GM19467 (cell line): ENCODE data around the gene CLDN1.
"Not testable (repeated sequence)": the region's sequence is repeated elsewhere in the genome, so short reads cannot be mapped to it uniquely, and the experiment has no call there.

Experiments used
- ATAC-seq: cut with Tn5 transposase; IDR thresholded peaks from one replicate; pipeline ENCODE4 v1.9.1; 2021; ENCODE audit warnings: mild to moderate bottlenecking, moderate library complexity; ENCODE audit not compliant: unreplicated experiment

CLDN1 gene

DNA sequence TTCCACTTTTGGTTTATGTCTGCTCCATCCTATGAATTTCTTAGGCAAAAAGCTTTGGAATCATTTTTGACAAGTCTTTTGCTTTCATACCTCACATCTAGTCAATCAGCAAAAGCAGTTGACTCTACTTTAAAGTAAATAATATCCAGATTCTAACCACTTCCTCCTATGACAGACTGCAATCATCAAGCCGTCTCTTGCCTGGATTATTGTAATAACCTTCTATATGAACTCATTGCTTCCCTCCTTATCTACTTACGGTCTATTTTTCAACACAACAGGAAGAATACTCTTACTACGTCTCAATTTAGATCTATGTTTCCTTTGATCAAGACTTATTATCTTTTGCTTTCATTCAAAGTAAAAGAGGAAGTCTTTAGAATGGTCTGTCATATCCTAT lies 20.7 kb downstream of the CLDN1 start:
- ATAC-seq, result no peak

DNA sequence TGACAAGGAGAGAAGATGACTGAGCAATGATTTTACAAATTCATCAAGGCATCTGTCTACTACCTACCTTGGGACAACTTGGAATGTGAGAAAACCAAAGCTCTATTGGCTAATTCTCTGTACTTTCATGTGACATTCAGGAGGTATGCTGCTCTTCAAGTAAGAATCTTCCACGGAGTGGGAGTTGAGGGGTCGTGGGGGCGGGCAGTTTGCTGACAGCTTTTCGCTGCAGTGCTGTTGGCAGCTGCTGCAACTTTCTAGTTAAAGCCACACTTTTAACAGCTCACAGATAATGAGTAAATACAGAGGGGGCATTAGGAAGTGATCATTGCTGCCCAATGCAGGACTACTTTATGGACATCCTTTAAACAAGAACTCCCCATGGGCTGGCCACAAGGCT lies 22.3 kb downstream of the CLDN1 start:
- ATAC-seq, result no peak

DNA sequence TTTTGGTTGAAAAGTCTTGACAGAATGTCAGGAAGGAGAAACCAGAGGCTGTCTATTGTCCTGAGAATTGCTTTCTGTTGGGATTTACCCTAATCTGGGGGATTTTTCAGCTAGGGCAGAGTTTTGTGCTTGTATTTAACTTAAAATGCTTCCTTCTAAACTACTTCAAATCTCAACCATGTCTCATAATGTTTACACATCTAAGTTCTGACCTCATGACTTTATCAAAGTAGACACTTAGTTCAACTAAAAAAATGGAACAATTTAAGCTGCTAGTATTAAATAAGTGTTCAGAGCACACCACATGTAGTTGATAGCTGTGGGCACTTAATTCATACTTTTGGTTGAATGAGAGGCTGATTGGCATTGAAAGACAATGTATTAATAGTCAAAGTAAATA lies 28.2 kb downstream of the CLDN1 start:
- no peak for ATAC-seq

DNA sequence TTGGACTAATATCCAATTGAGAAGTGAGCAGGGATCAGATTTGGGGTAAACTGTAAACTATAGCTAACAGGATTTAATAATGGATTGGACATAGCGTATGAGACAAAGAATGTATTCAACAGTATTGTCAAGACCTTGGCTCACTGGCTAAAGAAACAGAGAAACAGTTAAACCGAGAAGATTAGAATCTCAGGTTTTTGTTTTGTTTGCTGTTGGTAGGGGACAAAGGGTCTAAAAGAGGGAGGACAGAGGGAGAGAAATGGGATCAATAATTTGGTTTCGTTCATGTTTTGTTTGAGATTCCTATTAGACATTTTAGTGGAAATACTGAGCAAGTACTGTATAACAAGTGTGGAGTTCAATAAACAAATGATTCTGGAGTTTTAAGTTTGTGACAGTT lies 28.6 kb downstream of the CLDN1 start:
- no peak for ATAC-seq

GRCh38 chr3:190291994-190292584 lies 30.2 kb downstream of the CLDN1 start:
- no peak for ATAC-seq

DNA sequence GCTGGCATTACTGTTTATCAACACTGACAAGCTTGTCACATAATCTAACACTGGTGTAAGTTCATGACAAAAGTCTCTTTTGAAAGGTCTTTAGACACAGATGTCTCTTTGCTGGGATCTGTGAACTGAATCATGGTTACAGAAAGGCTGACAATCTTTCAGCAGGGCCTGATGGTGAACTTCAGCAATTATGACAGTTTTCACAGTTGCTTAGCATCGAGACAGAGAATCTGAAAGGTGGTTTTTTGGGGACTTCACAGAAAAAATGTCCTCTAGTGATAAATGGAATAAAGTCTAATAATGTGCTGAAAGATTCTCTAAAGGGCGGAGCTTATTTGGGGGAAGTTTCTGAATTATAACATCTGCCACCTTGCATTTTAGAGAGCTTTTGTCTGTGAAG lies 32.3 kb downstream of the CLDN1 start:
- no peak for ATAC-seq

DNA sequence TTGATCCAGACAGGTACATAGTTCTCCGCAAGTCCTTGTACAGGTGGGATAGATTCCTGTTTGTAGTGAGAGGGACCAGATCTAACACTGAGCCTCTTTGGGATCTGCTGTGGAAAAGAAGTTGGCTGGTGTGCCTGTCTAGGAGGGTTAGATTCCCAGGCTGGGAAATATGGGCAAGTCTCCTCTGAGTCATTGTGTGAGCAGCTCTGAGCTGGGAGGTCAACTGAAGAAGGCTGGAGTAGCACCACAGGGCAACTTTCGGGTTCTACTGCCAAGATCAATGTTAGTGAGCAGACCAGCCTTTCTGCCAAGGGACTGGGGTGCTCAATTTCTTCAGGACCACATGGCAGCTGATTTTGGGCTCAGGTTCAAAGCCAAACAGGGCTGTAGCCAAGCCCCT lies 33.4 kb downstream of the CLDN1 start:
- ATAC-seq, result no peak

- no peak for ATAC-seq
Observed at GRCh38 chr3:190286014-190286413, 36.2 kb downstream of the CLDN1 start.

- no peak for ATAC-seq
Observed at GRCh38 chr3:190281308-190282051, 40.8 kb downstream of the CLDN1 start.

DNA sequence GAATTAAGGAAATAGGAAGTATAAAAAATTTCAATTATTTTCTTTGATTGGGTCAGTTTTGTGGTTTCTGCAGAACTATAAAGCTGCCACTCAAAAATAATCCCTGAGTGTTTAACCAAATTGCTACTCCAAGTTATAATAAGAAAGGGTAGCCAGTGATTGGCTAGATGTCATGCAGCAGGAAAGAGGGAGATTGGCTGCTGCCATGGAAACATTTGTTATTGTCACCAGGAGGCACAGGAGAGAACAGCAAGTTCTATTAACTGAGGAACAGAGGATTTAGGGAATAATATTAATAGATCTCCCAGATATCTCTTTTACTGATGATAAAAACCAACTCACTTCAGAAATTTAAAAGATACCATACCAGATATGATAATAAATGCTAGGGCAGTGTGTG lies 42.6 kb downstream of the CLDN1 start:
- no peak for ATAC-seq

GRCh38 chr3:190272747-190273146 lies 49.5 kb downstream of the CLDN1 start:
- ATAC-seq, result no peak

DNA sequence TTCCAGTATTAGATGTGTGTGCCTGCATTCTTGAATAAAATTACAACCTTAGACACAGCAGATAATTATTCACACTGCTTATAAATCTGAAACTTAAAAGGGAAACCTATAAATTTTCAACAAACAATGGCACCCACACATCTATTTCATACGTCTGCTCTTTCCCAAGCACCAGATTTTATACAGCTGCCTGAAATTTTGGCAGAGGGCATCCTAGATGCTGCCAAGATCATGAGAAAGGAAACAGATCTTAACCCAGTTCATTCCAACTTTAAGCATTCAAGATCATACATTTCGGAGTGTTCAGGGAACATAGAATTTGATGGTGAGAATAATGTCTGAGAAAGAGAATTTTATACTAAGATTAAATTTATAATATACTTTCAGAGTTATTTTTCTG lies 53.1 kb downstream of the CLDN1 start:
- ATAC-seq, result no peak

GRCh38 chr3:190267464-190267863 lies 54.8 kb downstream of the CLDN1 start:
- not testable (repeated sequence) for ATAC-seq

DNA sequence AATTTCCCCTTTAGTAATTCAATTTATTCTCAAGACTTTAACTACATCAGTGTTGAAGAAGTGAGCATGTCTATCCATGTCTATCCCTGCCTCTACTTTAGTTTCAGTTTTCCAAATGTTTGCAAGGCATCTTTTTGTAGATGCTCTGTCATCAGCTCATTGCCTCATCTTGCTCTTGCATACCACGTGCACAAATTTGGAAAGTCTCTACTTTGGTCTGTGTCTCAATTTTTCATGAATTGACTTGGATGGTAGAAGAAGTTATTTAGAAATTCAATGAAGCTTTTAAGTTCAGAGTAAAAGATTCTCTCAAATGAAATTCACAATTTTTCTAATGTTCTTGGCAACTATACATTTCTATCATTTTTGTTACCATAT lies 55.3 kb downstream of the CLDN1 start:
- ATAC-seq, result no peak

GRCh38 chr3:190266265-190266912 lies 55.9 kb downstream of the CLDN1 start:
- ATAC-seq, result no peak

DNA sequence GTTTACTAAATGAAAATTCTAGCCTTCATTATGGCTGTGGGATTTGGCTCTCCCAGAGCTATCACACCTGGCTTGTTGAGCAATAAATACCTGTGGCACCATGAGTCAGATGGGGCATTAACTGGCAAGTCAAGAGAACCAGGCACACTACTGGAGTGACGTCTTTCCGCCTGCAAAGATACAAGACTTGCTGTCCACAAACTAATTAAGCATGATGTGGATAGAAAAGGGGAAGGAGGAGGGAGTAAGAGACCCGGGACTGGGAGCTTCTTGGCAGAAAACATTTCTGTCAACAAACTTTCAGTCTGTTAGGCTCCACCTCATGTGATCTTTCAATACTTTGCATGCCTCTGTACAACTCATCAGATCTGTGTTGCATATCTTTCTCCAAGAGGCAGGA lies 56.5 kb downstream of the CLDN1 start:
- no peak for ATAC-seq

DNA sequence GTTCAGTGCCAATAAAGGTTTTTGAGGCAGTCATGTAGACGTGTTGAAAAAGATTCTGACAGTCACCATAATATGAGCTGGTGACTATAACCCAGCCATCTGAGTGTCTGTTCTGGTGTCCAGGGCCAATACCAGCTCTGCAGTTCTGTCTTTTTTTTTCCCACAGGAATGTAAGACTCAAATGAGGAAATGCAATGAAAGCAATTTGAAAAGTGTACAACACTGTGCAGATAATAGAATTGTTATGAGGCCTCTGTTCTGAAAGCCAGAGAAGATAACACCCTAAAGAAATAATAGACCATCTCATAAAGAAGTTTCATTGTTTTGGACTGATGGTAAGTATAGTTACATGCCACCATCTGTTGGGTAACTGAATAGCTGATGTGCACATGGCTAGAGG lies 57.1 kb downstream of the CLDN1 start:
- no peak for ATAC-seq

- ATAC-seq, result no peak
Observed at GRCh38 chr3:190261740-190262139, 60.5 kb downstream of the CLDN1 start.

- ATAC-seq, result no peak
Observed at GRCh38 chr3:190261015-190261414, 61.2 kb downstream of the CLDN1 start.

DNA sequence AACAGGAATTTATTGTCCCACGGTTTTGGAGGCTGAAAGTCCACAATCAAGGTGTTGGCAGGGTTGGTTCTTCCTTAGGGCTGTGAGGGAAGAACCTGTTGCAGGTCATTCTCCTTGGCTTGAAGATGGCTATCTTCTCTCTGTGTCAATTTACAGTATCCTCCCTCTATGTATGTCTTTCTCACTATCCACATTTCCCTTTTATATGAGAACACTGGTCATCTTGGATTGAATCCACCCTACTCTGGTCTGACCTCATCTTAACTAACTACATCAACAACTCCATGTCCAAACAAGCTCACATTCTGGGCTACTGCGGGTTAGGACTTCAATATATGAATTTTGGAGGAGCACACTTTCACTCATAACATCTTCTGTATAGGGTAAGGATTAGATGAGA lies 61.9 kb downstream of the CLDN1 start:
- ATAC-seq, result no peak

DNA sequence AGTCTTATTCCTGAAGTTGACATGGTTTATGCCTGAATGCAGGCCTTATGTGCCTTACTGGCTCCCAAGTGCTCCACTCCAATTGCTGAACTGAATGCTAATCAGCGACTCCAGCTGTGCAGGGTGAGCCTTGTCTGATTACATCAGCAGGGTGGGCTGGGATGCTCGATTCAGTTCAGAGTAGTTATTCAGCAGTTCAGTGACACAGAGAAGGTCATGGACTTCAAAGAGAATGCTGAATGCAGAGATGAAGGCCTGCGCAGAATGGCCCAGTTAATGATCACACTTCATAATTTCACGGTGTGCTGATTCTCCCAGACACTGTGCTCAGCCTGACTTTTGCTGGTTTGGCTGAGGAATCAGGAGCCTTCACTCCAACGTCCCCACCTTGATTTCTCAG lies 63.6 kb downstream of the CLDN1 start:
- no peak for ATAC-seq
